HG03457 (cell line): ENCODE data around the gene NCAM2.

Experiments
- ATAC-seq: cut with Tn5 transposase; IDR thresholded peaks from one replicate; pipeline ENCODE4 v1.9.1; 2021; ENCODE audit warnings: moderate number of reproducible peaks; ENCODE audit not compliant: unreplicated experiment

NCAM2 gene

GRCh38 chr21:21165063-21165645 is 166.9 kb downstream of the NCAM2 start:
- ATAC-seq: no peak

DNA sequence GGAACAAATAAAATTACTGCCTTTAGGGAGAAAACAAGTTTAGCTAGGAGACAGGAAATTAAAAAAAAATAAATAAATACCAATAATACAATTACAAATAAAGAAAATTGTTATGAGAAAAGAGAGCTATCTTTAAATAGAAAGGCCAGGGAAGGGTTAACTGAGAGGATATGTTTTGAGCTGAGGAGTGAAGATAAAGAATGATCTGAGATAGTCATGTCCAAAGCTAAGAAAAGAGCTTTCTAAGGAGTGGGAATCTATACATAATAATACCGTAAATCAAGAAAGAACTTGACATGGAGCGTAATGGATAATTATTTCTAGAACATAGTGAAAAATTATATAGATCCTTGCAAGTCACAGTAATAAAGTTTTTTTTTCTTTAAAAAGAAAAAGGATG is 176.5 kb downstream of the NCAM2 start:
- no peak for ATAC-seq

- ATAC-seq: no peak
Observed at GRCh38 chr21:21175798-21176334, 177.7 kb downstream of the NCAM2 start.

DNA sequence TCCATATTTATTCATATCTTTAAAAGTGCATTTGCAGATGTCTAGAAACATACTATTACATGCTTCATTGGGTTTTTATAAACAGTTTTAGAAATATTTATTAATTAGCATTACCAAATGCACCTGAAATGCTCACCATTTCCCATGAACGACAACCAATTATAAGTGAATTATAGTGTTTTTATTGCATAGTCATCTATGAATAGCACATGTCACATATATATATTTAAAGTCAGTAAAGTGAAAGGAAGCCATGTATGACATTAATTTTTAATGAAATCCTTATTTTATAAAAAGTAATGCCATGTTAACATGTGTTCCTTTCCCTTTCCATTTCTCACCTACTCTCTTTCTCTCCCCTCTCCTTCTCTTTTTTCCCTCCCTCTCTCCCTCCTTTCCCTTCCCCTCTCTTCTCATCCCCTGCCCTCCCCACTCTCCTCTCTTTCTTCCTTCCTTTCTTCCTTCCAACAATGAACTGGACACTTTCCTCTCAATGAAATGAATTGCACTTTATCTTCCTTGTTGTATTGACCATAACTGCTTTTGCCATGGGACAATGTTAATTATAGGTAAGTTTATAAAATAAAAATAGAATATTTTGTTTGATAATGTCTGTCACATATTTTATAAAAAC is 179.3 kb downstream of the NCAM2 start:
- no peak for ATAC-seq

DNA sequence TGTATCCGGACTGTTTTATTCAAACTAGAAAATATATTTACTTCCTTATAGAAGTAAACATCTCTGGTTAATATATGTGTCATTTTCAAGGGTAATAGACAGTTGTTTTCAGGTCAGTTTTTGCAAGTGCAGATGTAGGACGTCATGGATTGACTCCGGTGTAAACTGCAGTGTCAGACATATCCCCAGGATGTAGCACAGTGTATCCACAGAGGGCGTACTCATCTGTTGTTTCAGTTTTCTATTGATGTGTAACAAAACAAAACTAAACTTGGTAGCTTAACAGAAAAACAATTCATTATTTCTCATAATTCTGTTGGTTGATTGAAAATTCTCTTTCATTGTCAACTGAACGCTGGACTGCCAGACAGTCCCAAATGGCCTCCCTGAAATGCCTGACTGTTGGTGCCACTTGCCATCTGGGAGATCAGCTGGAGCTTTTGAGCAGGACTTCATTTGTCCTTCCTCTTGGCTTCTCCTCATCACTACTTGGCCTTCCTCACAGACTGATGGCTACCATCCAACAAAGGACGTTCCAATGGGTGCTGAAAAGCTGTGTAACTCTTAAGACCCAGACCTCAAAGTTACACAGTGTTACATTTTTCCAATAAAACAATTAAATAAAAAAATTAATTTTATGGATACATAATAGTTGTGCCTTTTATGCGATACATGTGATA is 181.6 kb downstream of the NCAM2 start:
- no peak for ATAC-seq

GRCh38 chr21:21182401-21183010 is 184.3 kb downstream of the NCAM2 start:
- ATAC-seq: no peak

- no peak for ATAC-seq
Observed at GRCh38 chr21:21183092-21183491, 184.9 kb downstream of the NCAM2 start.

- no peak for ATAC-seq
Observed at GRCh38 chr21:21184771-21185528, 186.7 kb downstream of the NCAM2 start.

DNA sequence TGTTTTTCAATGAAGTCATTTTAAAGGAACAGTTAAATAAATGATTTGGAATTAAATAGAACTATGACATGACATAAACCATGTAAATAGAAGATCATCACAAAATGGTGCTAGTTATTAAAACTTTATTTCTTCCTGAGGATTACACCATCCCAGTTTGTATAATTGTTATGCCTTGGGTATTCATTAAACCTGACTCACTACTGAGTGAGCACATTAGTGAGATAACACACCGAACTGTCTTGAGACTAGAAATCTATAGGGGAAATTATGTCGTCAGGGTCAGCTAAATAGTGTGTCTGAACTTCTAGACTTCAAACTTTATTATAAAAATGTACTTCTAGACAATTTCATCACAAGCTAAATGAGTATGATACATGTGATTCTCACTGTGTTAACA is 189.4 kb downstream of the NCAM2 start:
- no peak for ATAC-seq

DNA sequence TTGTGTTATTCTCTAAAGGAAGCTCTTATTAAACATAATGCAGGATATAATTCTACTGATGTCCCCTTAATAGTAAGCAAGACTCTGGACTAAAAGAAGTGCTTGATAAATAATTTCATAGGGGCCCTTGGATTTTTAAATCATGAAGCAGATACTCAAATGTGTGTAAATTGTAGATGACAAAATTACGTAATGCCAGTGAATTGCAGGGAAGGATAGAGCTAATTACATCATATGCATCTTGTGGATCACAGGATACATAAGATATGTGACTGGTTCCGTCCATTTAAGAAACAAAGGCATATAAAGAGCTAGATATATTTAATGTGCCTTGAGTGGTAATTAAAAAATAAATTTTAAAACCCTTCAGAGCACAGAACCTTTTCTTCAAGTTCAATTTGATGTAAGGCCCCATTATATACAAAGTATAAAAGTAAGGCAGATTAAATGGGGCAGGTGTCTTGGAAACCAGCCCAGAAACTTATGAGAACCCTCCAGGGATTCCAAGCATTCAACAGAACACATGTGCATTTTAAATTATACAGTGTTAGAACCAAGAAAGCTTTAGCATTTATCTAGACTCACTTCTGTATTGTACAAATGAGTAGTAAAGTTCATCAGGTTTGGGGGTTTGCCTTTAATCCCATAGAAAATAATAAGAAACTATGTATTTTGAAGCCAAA is 190.4 kb downstream of the NCAM2 start:
- ATAC-seq: no peak

DNA sequence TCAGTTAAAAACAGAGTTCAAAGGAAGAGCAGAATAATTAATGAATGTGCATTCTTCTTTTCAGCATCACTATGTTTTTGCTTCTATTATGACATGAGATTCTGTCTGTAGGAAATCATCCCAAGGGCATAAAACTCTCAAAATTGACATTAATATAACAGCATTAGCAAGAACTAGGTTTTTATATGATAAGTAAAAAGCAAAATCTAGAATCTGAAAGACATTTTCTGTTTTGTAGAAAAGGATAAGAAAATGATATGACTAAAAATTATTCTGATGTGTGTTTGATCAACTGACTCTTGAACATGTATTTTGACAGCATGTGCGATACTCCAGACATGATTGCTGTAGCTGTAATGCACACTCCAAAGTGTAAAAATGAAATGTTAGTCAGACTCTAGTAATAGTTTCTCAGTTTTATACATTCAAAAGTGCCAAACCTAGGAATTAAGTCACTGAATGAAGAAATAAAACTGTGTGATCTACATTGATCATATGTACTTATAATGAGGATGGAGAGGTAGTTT is 197.3 kb downstream of the NCAM2 start:
- no peak for ATAC-seq

- no peak for ATAC-seq
Observed at GRCh38 chr21:21196087-21196486, 197.9 kb downstream of the NCAM2 start.

- no peak for ATAC-seq
Observed at GRCh38 chr21:21196848-21197247, 198.6 kb downstream of the NCAM2 start.

- no peak for ATAC-seq
Observed at GRCh38 chr21:21199342-21200102, 201.3 kb downstream of the NCAM2 start.

- ATAC-seq: no peak
Observed at GRCh38 chr21:21200103-21200938, 202.1 kb downstream of the NCAM2 start.

DNA sequence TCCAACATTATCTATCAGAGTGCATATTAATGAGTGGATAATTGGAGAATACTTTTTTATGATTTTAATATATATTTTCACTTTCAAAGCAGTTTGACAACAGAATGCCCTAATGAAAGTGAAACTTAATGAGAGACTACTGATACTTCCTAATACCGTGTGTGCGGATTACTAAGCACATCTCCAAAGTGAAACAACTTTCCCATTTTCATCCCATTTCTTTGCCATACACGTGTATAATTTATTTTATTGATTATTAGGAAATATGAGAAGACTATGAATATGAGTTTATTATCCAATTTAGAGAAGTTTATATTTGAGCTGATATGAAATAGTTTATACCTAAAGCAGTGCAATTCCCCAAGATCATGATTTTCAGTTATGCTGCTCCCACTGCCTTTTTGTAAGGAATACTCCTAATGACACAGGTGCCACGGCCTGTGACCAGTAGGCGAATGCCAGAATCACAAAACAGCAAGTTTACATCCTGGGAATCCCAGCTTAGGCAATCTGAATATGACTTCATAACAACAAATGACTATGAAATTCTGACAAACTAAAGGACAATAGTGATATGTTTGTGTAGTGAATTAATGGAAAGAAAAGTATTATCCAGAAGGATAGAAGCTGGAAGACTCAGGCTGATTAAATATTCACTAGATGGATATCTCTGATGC is 202.9 kb downstream of the NCAM2 start:
- ATAC-seq: no peak

DNA sequence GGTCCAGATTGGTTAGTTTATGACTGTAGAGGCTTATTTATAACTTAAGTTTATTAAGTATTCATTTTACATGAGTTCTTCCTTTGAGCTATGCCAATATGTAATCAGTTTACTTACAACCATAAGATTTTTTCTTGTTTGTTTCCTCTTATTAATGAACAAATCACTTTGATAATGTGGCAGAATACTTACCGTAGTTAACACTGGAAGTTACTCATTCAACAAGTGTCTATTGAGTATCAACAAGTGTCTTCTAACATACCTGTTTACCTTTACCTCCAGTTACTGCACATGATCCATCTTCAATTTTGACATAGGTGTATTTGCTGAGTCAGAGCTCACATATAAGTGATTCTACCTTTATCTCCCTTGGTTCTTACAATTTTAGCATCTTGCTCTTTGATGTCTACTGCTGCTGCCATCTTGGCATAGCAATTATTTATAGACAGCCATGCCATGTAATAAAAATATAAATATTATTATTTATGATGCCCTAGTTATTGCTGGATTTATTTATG is 205.7 kb downstream of the NCAM2 start:
- no peak for ATAC-seq
